NCI-H1930 (cell line): Measurements from ENCODE around the gene POLD3.
"Not testable (repeated sequence)": the region's sequence is repeated elsewhere in the genome, so short reads cannot be mapped to it uniquely, and the experiment has no call there.

ENCODE experiments used
- DNase-seq, 2 experiments: peaks; one replicate each; lab custom pipeline; 2025; lab: John Stamatoyannopoulos, UW

Gene POLD3

GRCh38 chr11:74637700-74638099, 45.3 kb downstream of the POLD3 start:
- DNase-seq, result no peak

- no peak for DNase-seq
These were observed 46.5 kb downstream of the POLD3 start for GRCh38 chr11:74638869-74639268.

GRCh38 chr11:74639533-74639932, 47.2 kb downstream of the POLD3 start:
- no peak for DNase-seq

GRCh38 chr11:74641289-74641688, 48.9 kb downstream of the POLD3 start:
- DNase-seq, result peak in 1 of 2 experiments; percentile 7

- no peak for DNase-seq
These were observed 49.5 kb downstream of the POLD3 start for GRCh38 chr11:74641905-74642304.

GRCh38 chr11:74642912-74643311, 50.5 kb downstream of the POLD3 start:
- DNase-seq, result no peak

- no peak for DNase-seq
These were observed 51.7 kb downstream of the POLD3 start for GRCh38 chr11:74644081-74644480.

GRCh38 chr11:74646215-74646614, 53.8 kb downstream of the POLD3 start:
- no peak for DNase-seq

GRCh38 chr11:74646954-74647353, 54.6 kb downstream of the POLD3 start:
- no peak for DNase-seq

- no peak for DNase-seq
These were observed 55.0 kb downstream of the POLD3 start for GRCh38 chr11:74647404-74647803.

- no peak for DNase-seq
These were observed 55.4 kb downstream of the POLD3 start for GRCh38 chr11:74647831-74648230.

- no peak for DNase-seq
These were observed 56.5 kb downstream of the POLD3 start for GRCh38 chr11:74648894-74649293.

- no peak for DNase-seq
These were observed 58.1 kb downstream of the POLD3 start for GRCh38 chr11:74650498-74650897.

GRCh38 chr11:74654976-74655375, 62.6 kb downstream of the POLD3 start:
- no peak for DNase-seq

GRCh38 chr11:74659124-74659523, 66.7 kb downstream of the POLD3 start:
- not testable (repeated sequence) for DNase-seq

GRCh38 chr11:74662487-74663103, 70.2 kb downstream of the POLD3 start:
- DNase-seq, result no peak

- no peak for DNase-seq
These were observed 70.9 kb downstream of the POLD3 start for GRCh38 chr11:74663315-74663714.

- DNase-seq, result no peak
These were observed 77.1 kb downstream of the POLD3 start for GRCh38 chr11:74669211-74670160.

- no peak for DNase-seq
These were observed 77.8 kb downstream of the POLD3 start for GRCh38 chr11:74670171-74670570.

GRCh38 chr11:74671520-74672196, 79.3 kb downstream of the POLD3 start:
- DNase-seq, result no peak

GRCh38 chr11:74672332-74672955, 80.1 kb downstream of the POLD3 start:
- DNase-seq, result no peak

- DNase-seq, result no peak
These were observed 80.7 kb downstream of the POLD3 start for GRCh38 chr11:74672956-74673692.
